SHP77 treated with DMSO at 0.1 percent for 48 hours (cell line): Measurements from ENCODE around the gene PBX4.
A peak's percentile ranks its signal among the peaks of the same experiment; 100 is the strongest.
"Not testable (repeated sequence)": the region's sequence is repeated elsewhere in the genome, so short reads cannot be mapped to it uniquely, and the experiment has no call there.

ENCODE experiments used
- DNase-seq: peaks from one replicate; lab custom pipeline; 2025; lab: John Stamatoyannopoulos, UW

Gene PBX4, protein sequence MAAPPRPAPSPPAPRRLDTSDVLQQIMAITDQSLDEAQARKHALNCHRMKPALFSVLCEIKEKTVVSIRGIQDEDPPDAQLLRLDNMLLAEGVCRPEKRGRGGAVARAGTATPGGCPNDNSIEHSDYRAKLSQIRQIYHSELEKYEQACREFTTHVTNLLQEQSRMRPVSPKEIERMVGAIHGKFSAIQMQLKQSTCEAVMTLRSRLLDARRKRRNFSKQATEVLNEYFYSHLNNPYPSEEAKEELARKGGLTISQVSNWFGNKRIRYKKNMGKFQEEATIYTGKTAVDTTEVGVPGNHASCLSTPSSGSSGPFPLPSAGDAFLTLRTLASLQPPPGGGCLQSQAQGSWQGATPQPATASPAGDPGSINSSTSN

DNA sequence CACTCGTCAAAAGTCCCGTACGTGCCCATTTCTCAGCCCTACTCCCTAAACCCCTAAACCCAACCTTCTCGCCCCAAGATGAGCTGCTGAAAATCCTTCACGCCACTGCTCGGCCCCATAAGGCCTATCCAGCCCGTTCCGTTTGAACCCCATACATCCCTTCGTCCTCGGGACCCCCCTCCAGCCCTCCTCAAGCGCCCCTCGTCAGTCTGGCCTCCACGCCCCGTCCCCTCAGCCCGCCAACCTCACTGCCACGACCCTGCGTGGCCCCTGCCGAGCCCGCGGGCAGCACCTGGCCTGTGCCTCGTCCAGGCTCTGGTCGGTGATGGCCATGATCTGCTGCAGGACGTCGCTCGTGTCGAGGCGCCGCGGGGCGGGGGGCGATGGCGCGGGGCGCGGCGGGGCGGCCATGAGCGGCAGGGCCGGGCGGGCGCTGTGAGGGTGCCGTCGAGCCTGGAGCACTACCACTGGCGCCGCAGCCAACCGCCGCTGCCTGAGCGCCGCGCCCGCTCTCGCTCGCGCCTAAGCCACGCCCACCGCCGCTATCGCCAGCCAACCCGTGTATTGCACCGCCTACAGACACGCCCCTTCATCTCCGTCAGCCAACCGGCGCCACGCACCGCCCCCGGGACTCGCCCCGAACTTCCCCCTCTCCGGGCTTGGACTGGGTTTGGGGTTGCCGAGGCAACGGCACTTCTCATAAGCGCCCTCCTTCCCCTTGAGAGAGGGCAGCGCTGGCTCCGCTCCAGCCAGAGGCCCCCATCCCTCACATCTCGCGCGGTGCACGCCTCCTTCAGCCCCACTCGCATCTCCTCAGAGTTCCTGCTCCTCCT is at the start of gene PBX4:
PBX4 (minus strand) TSS at position 469 of the 833 bp plus-strand sequence; CDS start at position 411, 58 bp downstream.
- peak; percentile 69 for DNase-seq

DNA sequence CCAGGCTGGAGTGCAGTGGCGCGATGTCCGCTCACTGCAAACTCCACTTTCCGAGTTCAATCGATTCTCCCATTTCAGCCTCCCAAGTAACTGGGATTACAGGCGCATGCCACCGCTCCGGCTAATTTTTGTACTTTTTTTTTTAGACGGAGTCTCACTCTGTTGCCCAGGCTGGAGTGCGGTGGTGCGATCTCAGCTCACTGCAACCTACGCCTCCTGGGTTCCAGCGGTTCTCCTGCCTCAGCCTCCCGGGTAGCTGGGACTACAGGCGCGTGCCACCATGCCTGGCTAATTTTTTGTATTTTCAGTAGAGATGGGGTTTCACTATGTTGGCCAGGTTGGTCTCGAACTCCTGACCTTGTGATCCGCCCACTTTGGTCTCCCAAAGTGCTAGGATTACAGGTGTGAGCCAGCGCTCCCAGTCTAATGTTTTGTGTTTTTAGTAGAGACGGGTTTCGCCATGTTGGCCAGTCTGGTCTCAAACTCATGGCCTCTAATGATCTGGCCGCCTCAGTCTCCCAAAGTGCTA is 47.0 kb upstream of the PBX4 start:
- not testable (repeated sequence) for DNase-seq

DNA sequence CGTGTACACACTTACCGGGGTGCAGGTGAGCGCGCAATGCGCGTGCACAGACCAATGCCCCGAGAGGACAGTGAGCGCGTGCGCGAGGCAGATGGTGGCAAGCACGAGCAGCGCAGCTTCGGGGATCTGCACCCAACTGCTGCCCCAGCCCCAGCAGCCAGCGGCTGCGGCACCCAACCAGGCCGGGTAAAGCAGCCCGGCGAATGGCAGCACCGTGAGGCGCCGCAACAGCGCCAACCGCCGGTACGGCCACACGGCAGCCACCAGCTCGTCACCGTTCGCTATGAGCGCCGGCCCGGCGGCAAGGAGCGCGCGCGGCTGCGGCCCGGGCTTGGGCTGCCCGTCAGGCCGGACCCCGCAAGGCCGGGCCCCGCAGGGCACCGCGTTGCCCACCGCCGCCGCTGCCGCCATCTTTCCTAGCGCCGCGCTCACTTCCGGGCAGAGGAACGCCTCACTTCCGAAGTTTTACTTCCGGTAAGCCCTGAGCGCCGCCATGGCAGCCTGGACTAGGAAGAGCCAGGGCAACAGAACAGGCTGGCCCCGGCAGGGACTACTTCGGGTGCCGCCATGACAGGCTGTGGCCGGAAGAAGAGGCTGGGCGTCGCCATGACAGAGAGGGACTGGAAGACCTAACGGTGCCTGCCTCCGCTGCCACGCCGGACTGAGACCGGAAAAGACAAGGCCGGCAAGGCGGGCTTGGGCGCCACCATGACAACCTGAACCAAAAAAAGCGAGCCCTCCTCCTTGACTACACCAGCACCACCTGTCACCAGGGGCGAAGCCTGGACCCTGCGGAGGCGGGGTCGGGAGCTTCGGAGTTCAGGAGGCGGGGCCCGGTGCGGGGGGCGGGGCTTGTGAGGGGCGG is 45.0 kb upstream of the PBX4 start, which contains the start of gene ATP13A1:
ATP13A1 (minus strand) TSS at position 421 of the 865 bp plus-strand sequence; CDS start at position 411, 10 bp downstream.
- DNase-seq, result peak; percentile 87

DNA sequence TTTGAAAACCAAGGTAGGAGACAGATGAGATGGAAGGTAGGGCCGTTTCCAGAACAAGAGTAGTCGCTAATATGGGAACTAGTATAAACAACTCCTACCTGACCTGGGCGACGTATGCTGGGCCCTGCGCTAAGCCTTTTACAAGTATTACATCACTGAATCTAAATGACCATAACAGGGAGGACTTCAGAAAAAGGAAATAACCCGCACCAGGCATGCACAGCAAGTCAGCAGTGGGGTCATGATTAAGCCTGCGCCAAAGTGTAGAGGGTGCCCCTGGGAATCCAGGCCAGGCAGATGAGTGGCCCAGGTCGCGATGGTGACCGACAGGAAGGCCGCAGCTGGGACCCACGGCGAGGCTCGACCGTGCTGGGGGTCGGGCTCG is 44.4 kb upstream of the PBX4 start:
- no peak for DNase-seq

DNA sequence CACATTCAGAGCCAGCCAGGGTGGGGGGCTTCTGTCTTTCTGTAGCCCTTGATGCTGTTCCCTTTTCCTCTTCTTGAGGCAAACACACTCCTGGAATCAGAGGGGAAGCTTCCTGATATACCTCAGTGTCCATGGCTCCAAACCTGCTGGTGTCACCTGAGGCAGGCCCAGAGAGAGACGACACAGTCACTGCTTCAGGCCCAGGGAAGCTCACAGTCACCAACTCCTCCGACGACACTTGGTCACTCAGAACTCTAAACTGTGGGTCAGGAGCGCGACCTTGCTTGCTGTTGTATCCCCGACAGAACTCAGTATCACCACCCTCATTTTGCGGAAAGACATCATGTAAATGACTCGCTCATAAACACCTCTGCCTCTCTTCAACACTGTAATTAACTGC is 43.9 kb upstream of the PBX4 start:
- no peak for DNase-seq

DNA sequence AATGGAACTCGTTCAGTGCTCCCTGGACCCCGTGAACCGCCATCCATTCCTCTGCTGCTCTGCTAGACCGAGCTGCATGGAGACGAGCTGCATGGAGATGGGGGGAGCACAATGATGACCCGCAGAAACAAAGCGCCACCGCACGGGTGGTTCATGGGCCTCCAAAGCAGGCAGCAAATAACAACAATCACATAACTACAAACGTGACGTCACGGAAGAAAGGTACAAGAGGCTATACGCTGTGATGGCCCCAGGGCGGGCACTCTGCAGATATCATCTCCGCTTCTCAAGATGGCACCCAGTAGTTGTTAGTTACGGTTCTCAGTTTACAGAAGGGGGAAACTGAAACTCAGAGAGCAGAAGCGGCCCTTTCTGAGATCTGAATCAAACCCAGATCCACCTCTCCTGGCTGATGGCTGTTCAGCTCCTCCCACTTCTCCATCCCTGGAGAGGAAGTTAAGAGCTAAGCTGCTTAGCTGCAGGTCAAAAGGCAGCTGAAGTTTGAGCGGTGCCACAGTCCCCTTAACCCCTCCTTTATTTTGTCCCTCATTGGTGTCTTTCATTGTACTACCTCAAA is 43.3 kb upstream of the PBX4 start:
- DNase-seq, result no peak

DNA sequence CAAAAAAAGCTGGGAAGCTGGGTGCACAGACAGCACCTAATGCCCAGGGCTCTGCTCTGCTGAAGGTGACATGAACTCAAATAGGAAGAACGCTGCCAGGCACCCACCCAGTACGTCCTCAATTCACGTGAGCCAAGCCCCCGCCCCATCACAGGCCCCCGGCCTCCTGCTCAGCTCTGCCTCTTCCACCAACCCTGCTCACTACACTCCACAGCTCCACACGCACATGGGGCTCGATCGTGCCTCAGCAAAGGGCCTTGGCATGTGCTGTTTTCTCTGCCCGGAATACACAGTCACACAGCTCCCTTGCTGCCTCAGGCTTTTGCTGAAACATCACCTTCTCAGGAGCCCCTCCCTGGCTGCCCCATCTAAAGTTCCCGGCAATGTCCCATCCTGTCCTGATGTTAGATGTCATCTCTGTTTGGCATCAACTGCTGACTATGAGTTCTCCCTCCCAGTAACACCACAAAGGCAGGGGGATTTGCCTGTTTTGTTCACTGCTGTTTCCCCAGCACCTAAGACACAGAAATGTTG is 42.7 kb upstream of the PBX4 start:
- no peak for DNase-seq

DNA sequence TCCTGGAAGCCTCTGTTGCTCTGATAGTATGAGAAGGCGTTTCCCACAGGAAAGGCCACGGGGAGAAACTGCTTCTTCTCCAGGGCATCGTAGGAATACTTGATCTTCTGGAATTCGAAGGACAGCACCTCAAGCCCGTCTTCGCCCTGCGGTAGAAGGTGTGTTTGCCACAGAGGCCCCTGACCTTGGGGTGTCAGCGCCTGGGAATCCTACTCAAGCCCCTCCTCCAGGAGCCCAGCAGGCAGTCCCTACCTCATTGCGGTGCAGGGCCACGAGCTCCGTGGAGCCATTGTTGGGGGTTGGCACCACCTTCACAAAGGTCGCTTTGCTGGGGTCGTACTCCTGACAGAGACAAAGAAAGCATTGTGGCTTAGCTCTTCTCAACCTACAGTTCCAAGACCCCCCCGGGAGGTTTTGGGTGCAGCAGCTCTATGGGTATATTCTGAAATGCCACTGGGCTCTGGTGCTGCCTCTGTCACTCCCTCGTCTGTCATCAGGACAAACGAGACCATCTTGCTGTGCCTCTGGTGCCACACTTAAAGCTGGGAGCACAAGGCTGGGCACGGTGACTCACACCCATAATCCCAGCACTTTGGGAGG is 41.3 kb upstream of the PBX4 start:
- no peak for DNase-seq

DNA sequence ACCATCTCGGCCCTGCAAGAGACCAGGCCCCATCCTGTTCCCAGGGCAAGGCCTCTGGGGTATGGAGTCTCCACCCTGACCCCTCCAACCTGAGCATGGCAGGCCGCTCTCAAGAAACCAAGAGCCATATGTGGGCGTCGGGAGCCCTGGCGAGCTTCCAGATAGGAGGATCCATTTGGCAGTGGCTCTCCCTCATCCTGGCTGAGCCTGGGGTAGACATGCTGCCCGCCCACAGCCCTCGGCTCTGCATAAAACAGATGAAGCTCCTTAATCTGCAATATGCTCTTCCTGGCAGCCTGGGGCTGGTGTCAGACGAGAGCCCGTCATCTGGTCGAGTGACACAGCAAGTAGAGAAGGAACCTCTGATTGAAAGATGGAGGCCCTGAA is 38.9 kb upstream of the PBX4 start:
- no peak for DNase-seq

DNA sequence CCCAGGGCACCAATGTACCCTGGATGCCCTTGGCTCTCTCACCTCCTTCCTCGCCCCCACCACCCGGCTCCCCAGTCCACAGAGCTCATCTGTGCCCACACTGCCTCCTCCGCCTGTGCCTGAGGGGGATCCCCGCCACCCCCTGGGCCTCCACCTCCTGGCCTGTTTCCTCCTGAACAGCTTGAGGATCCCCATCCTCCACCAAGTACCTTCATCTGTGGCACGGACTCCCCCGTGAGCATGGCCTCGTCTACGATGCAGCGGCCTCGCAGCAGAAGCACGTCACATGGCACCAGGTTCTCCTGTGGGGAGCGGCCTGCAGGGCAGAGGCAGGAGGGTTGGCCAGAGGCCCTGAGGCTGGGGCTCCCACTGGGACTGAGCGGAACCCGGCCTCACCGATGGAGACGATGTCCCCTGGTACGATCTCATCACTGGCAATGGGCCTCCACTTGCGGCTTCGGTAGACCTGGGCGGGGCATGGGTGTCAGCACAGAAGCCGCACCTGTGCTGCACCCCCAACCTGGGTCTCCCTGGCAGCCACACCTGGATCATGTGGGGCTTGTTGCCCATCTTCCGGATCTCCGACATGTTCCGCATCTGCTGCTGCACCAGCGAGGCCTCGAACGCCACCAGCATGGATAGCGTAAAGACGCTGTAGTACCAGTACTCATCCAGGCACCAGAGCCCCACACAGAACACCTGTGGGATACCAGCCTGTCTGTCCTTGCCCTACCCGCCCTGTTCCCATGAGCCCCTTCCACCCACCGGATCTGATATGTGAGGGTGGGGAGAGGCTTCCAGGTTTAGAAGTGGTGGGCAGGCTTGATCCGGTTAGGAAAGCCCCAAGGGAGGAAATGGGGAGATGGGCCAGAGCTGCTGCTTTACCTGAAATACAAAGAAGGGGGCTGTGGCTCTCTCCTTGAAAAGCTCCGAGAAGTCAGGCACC is 38.2 kb upstream of the PBX4 start:
- no peak for DNase-seq

DNA sequence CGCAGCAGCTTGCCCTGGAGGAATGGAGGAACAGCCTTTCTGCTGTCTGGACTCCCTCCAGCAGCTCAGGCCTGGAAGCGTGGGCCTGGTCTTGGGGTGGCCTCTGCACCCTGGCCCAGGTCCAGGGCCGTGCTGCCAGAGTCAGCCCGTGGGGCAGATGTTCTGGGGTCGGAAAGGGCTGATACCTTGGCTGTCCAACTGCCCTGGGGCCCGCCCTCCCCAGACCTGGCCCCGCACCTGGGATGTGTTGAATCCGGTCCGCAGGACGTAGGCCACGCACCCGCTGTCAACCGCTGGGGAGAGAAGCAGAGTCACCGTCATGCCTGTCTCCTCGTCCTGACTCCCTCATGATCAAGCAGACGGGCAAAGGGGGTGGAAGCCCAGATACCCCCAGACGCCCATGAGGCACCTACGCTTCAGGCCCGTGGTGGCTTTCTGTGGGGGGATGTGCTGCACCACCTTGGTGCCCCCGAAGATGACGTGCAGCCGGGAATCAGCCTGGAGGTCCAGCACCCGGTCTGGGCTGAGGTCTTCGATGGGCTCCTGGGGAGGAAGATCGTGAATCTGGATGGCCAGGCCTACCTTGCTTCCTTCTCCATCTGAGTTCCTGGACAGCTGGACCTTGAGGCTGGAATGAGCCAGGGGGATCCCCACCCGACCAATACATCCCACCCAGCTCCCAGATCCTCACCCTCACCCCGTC is 37.3 kb upstream of the PBX4 start:
- no peak for DNase-seq

DNA sequence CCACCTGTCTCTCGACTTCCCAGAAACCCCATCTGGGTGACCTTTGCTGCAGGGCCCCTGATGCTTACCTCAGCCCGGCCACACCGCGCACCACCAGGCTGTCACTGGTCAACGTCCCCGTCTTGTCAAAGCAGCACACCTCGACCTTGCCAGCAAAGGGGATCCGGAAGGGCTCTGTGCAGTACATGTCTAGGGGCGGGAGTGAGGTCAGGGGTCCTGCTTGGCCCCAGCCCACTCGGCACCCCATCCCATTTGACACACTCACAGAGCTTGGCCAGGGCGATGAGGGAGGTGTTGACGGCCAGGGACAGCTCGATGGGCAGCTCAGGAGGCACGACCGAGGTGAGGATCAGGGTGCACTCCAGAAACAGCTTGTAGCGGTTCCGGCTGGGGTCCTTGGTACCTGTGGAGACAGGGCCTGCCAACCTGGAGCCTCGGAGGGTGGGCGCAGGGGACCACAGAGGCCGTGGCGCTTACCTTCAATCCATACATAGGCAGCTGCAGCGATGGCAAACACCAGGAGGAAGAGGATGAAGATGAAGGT is 36.6 kb upstream of the PBX4 start:
- DNase-seq, result no peak

DNA sequence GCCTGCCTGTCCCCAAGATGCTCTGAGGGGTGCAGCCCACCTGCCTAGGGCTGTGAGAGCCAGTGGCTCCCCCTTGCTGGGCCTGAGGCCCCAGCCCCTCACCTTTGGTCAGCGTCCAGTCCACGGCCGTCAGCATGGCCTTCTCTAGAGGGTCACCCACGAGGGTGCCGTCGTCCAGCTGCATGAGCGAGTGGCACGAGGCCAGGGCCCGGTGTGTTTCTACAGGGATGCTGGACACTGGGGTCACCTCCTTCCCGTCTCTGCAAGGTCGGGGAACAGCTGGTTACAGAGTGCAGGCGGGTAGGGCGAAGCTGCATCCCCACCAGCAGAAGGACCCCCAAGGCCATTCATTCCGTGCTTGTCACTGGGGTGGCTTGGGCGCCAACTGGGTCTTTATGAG is 36.0 kb upstream of the PBX4 start:
- DNase-seq, result no peak

DNA sequence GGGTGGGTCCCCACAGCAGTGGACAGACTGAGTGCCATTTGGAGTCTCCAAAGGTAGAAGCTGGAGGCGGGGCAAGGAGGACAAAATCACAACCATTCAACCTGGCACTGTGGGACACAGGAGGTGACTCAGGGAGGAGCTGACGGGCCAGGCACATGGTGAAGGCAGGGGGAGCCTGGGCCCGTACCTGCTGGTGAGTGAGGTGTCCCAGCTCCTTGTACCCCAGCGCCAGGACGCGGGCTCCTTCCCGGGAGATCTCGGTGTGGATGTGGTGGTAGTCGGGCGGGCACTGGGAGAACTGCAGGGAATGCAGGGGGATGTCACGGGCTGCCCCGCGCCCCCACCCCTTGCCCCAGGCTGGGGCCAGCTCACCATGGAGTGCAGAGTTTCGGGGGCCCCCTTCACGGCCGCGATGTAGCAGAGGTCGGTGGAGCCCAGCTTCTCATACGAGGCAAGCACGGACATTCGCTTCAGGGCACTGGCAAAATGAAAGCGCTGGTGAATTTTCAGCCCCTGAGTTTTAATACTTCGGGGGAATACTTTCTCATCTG is 35.2 kb upstream of the PBX4 start:
- no peak for DNase-seq

DNA sequence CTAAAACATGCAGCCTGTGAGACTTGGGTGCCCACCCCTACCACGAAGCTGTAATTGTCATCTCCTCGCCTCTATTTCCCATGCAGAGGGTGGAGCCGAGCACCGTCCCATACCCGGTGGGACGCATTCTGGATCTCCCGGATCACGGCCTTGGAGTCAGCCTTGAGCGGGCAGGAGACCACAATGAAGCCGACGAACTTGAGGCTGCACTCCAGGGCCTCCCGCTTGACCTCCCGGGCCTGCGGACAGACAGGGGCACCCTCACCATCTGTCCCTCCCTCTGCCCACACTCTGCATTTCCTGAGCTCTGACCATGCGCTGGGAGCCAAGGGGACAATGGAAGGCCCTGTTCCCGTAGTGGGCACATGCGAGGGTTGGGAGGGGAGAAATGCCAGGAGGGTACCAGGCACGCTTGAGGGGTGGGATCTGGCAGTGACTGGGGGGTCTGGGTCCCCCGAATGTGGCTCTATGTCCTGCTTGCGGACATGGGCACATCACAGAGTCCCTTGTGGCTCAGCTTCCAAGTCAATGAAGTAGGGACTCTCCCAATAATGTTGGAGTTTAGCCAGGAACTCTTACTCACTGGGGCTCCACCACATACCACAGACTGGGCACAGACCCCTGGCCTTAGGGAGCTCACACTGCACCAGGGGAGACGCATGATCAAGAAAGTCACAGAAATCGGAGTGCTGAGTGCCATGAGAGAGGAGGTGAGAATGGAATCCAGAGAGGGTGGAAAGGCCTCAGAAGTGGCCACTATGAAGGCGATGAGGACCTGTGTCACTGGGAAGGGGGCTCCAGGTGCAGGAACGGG is 34.2 kb upstream of the PBX4 start:
- no peak for DNase-seq

DNA sequence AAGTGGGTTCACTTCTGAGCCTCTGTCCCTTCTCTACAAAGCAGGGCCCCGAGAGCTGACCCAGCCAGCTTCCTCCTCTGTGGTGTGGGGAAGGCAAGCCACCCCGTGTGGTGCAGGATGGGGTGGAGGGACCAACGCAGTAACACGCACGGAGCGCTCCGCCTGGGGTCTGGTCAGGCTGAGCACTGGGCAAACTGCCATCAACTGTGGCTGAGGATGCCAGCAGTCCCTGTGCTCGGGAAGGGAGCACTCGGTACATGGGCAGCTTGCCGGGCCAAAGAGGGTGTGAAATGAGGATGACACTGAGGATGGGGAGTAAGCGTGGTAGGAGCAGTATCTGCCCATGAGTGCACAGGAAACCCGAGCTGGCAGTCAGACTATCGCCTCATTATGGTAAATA is 32.6 kb upstream of the PBX4 start:
- no peak for DNase-seq

DNA sequence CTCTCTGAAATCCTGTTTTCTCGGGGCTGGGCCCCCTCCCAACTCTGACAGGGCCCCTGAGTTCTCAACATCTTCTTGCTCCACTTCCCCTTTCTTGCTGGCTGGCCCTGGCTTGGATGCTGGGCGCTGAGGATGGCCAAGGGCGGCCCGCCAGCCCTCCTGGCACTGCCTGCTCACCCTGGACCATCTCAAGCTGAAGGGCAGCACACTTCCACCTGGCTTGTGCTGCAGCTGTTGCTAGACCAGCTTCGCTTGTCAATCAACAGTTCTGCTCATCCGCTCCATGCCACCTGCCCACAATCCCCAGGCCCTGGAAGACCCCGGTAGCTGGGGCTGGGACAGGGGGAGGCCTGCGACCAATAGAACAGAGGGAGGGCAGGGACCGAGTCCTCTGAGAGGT is 31.8 kb upstream of the PBX4 start:
- DNase-seq, result no peak

DNA sequence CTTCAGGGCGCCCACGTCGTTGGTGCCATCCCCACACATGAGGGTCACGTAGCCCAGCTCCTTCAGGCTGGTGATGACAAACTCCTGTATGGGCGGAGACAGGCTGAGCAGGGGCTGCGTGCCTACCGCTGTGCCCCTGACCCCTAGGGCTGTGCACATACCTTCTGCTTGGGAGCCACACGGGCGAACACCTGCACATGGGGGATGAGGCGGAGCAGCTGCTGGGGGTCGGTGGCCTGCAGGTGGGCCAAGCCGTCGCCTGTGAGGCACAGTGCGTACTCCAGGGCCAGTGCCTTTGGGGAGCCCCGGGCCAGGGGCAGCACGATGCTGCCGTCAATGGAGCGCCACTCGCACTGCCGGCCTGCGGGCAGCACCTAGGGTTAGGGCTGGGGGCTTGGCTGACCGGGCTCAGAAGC is 31.1 kb upstream of the PBX4 start:
- no peak for DNase-seq
